Measurements from ENCODE around the gene HS3ST3A1. TPM values are rescaled to one million over a fixed set of nuclear protein-coding genes. Genes with fewer than 3 reads are reported as not detected.

Gene HS3ST3A1
- total and polyA plus RNA-seq, 4 experiments from 2014 or later = 1.8 to 4.4 (median 3.1) TPM

- peaks cover 4 to 18% of the 10 kb centered on the region in 2 donors for H3K27me3 Mint-ChIP-seq
Measured at GRCh38 chr17:13546851-13547250, 54.9 kb downstream of the HS3ST3A1 start.

DNA sequence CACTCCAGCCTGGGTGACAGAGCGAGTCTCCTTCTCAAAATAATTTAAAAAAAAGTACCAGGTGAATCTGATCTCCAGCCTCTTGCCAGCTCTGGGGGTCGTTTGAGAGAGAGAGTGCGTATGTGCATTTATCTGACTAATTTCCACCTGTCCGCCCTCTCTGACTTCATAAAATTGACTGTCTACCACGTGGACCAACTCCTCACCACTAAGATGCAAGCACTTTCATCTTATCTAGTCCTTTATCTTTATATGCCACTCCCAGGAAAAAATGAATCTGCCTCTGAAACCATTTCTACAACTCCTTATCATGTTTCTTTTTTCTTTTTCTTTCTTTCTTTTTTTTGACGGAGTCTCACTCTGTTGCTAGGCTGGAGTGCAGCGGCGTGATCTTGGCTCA, 55.8 kb downstream of the HS3ST3A1 start:
- Mint-ChIP-seq H3K36me3 (no peaks in the 10 kb centered on the region), H3K27me3 (peaks cover 8 to 18% of the 10 kb centered on the region in 2 donors), H3K4me3 (no peak overlapping the region), H3K27ac (no peak overlapping the region), H3K4me1 (no peaks in the 10 kb centered on the region), H3K9me3 (peaks cover 0 to 8% (median 3%) of the 10 kb centered on the region in 8 donors)
- Histone ChIP-seq H3K27me3 (ENCODE audit: insufficient read depth, low read length) (no peaks in the 10 kb centered on the region), H3K4me1 (ENCODE audit: insufficient read depth, low read length) (no peaks in the 10 kb centered on the region), H3K27ac (ENCODE audit: low read depth, low read length) (no peak overlapping the region), H3K4me3 (ENCODE audit: low read length in 2 of 2) (no peak overlapping the region), H3K9me3 (ENCODE audit: control insufficient read depth in 1 of 2, low read length in 2 of 2) (no peaks in the 10 kb centered on the region), H3K36me3 (ENCODE audit: insufficient read depth, low read length) (no peaks in the 10 kb centered on the region)
- intact Hi-C loops (cut with micrococcal nuclease) = no loop called here
- POLR2A ChIA-PET (ENCODE audit: partially characterized antibody) = no interaction called here
- CTCF ChIA-PET (ENCODE audit: partially characterized antibody) = no interaction called here
- DNase-seq = no peak

More at GRCh38 chr17:13546851-13547250, 54.9 kb downstream of the HS3ST3A1 start:
- Histone ChIP-seq H3K4me1 (ENCODE audit: insufficient read depth, low read length) (no peaks in the 10 kb centered on the region), H3K36me3 (ENCODE audit: insufficient read depth, low read length) (no peaks in the 10 kb centered on the region), H3K27me3 (ENCODE audit: insufficient read depth, low read length) (no peaks in the 10 kb centered on the region), H3K9me3 (ENCODE audit: control insufficient read depth in 1 of 2, low read length in 2 of 2) (no peaks in the 10 kb centered on the region), H3K4me3 (ENCODE audit: low read length in 2 of 2) (no peak overlapping the region), H3K27ac (ENCODE audit: low read depth, low read length) (no peak overlapping the region)
- Mint-ChIP-seq H3K9me3 (peaks cover 0 to 11% (median 3%) of the 10 kb centered on the region in 8 donors), H3K4me3 (no peak overlapping the region), H3K27ac (no peak overlapping the region), H3K4me1 (no peaks in the 10 kb centered on the region), H3K36me3 (no peaks in the 10 kb centered on the region)
- ChIA-PET CTCF (ENCODE audit: partially characterized antibody) (no interaction called here), POLR2A (ENCODE audit: partially characterized antibody) (no interaction called here)
- intact Hi-C loops (cut with micrococcal nuclease) = no loop called here
- DNase-seq = no peak

GRCh38 chr17:13544765-13545164, 57.0 kb downstream of the HS3ST3A1 start:
- Histone ChIP-seq H3K27ac (ENCODE audit: low read depth, low read length) (no peak overlapping the region), H3K27me3 (ENCODE audit: insufficient read depth, low read length) (no peaks in the 10 kb centered on the region), H3K36me3 (ENCODE audit: insufficient read depth, low read length) (no peaks in the 10 kb centered on the region), H3K9me3 (ENCODE audit: control insufficient read depth in 1 of 2, low read length in 2 of 2) (no peaks in the 10 kb centered on the region), H3K4me3 (ENCODE audit: low read length in 2 of 2) (no peak overlapping the region), H3K4me1 (ENCODE audit: insufficient read depth, low read length) (no peaks in the 10 kb centered on the region)
- ChIA-PET POLR2A (ENCODE audit: partially characterized antibody) (no interaction called here), CTCF (ENCODE audit: partially characterized antibody) (no interaction called here)
- H3K27ac Mint-ChIP-seq = no peak overlapping the region
- no peak for DNase-seq
- H3K9me3 Mint-ChIP-seq = peaks cover 0 to 8% (median 0%) of the 10 kb centered on the region in 8 donors
- H3K4me3 Mint-ChIP-seq = no peak overlapping the region
- no peaks in the 10 kb centered on the region for H3K4me1 Mint-ChIP-seq
- peaks cover 6 to 15% of the 10 kb centered on the region in 2 donors for H3K27me3 Mint-ChIP-seq
- H3K36me3 Mint-ChIP-seq = no peaks in the 10 kb centered on the region
- intact Hi-C loops (cut with micrococcal nuclease) = no loop called here

- no peak for DNase-seq
- Histone ChIP-seq H3K27me3 (ENCODE audit: insufficient read depth, low read length) (no peaks in the 10 kb centered on the region), H3K4me3 (ENCODE audit: low read length in 2 of 2) (no peak overlapping the region), H3K9me3 (ENCODE audit: control insufficient read depth in 1 of 2, low read length in 2 of 2) (no peaks in the 10 kb centered on the region), H3K27ac (ENCODE audit: low read depth, low read length) (no peak overlapping the region), H3K36me3 (ENCODE audit: insufficient read depth, low read length) (no peaks in the 10 kb centered on the region), H3K4me1 (ENCODE audit: insufficient read depth, low read length) (no peaks in the 10 kb centered on the region)
- Mint-ChIP-seq H3K9me3 (peaks cover 0 to 6% (median 0%) of the 10 kb centered on the region in 8 donors), H3K4me1 (no peaks in the 10 kb centered on the region), H3K27ac (no peak overlapping the region), H3K27me3 (peaks cover 8 to 11% of the 10 kb centered on the region in 2 donors), H3K4me3 (no peak overlapping the region), H3K36me3 (no peaks in the 10 kb centered on the region)
- ChIA-PET CTCF (ENCODE audit: partially characterized antibody) (no interaction called here), POLR2A (ENCODE audit: partially characterized antibody) (no interaction called here)
- intact Hi-C loops (cut with micrococcal nuclease) = no loop called here
Measured at GRCh38 chr17:13544292-13544691, 57.4 kb downstream of the HS3ST3A1 start.

DNA sequence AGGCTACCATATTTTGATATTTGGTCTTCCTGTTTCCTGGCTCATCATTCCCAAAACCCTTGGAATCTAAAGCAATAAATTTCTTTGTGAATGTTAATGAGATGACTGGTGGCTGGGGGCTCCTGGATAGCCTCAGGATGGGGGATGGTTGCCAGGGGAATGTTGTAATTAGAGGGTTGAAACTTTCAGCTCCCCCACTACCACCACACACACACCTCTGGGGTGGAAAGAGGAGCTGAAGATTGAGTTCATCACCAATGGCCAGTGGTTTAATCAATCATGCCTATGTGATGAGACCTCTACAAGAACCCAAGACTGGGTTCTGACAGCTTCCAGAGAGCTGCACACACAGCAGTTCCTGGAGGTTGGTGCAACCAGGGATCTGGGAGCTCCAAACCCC, 59.1 kb downstream of the HS3ST3A1 start:
- no peaks in the 10 kb centered on the region for H3K9me3 ChIP-seq (ENCODE audit: control insufficient read depth in 1 of 2, low read length in 2 of 2)

GRCh38 chr17:13541032-13541480, 60.7 kb downstream of the HS3ST3A1 start:
- Histone ChIP-seq H3K4me3 (ENCODE audit: low read length in 2 of 2) (no peak overlapping the region), H3K9me3 (ENCODE audit: control insufficient read depth in 1 of 2, low read length in 2 of 2) (no peaks in the 10 kb centered on the region), H3K27me3 (ENCODE audit: insufficient read depth, low read length) (no peaks in the 10 kb centered on the region), H3K4me1 (ENCODE audit: insufficient read depth, low read length) (no peaks in the 10 kb centered on the region), H3K27ac (ENCODE audit: low read depth, low read length) (no peak overlapping the region), H3K36me3 (ENCODE audit: insufficient read depth, low read length) (no peaks in the 10 kb centered on the region)
- peaks cover 13 to 14% of the 10 kb centered on the region in 2 donors for H3K27me3 Mint-ChIP-seq
- H3K4me1 Mint-ChIP-seq = no peaks in the 10 kb centered on the region
- H3K36me3 Mint-ChIP-seq = no peaks in the 10 kb centered on the region
- no peak for DNase-seq
- CTCF ChIA-PET (ENCODE audit: partially characterized antibody) = no interaction called here
- H3K9me3 Mint-ChIP-seq = peaks cover 0 to 6% (median 1%) of the 10 kb centered on the region in 8 donors
- POLR2A ChIA-PET (ENCODE audit: partially characterized antibody) = no interaction called here
- intact Hi-C loops (cut with micrococcal nuclease) = no loop called here
- no peak overlapping the region for H3K27ac Mint-ChIP-seq
- no peak overlapping the region for H3K4me3 Mint-ChIP-seq

More for the DNA sequence above, 59.1 kb downstream of the HS3ST3A1 start:
- Histone ChIP-seq H3K36me3 (ENCODE audit: insufficient read depth, low read length) (no peaks in the 10 kb centered on the region), H3K27ac (ENCODE audit: low read depth, low read length) (no peak overlapping the region), H3K4me3 (ENCODE audit: low read length in 2 of 2) (no peak overlapping the region), H3K4me1 (ENCODE audit: insufficient read depth, low read length) (no peaks in the 10 kb centered on the region), H3K27me3 (ENCODE audit: insufficient read depth, low read length) (no peaks in the 10 kb centered on the region)
- H3K36me3 Mint-ChIP-seq = no peaks in the 10 kb centered on the region
- intact Hi-C loops (cut with micrococcal nuclease) = no loop called here
- H3K9me3 Mint-ChIP-seq = peaks cover 0 to 3% (median 0%) of the 10 kb centered on the region in 8 donors
- CTCF ChIA-PET (ENCODE audit: partially characterized antibody) = no interaction called here
- no peak overlapping the region for H3K4me3 Mint-ChIP-seq
- DNase-seq = no peak
- peaks cover 10 to 13% of the 10 kb centered on the region in 2 donors for H3K27me3 Mint-ChIP-seq
- no peaks in the 10 kb centered on the region for H3K4me1 Mint-ChIP-seq
- POLR2A ChIA-PET (ENCODE audit: partially characterized antibody) = no interaction called here
- H3K27ac Mint-ChIP-seq = no peak overlapping the region

- ChIA-PET CTCF (ENCODE audit: partially characterized antibody) (no interaction called here), POLR2A (ENCODE audit: partially characterized antibody) (no interaction called here)
- Histone ChIP-seq H3K4me1 (ENCODE audit: insufficient read depth, low read length) (no peaks in the 10 kb centered on the region), H3K27ac (ENCODE audit: low read depth, low read length) (no peak overlapping the region), H3K9me3 (ENCODE audit: control insufficient read depth in 1 of 2, low read length in 2 of 2) (no peaks in the 10 kb centered on the region), H3K4me3 (ENCODE audit: low read length in 2 of 2) (no peak overlapping the region), H3K27me3 (ENCODE audit: insufficient read depth, low read length) (no peaks in the 10 kb centered on the region), H3K36me3 (ENCODE audit: insufficient read depth, low read length) (no peaks in the 10 kb centered on the region)
- no peak overlapping the region for H3K4me3 Mint-ChIP-seq
- no peaks in the 10 kb centered on the region for H3K36me3 Mint-ChIP-seq
- no peaks in the 10 kb centered on the region for H3K4me1 Mint-ChIP-seq
- peaks cover 0 to 6% (median 1%) of the 10 kb centered on the region in 8 donors for H3K9me3 Mint-ChIP-seq
- no peak for DNase-seq
- H3K27me3 Mint-ChIP-seq = peaks cover 13 to 14% of the 10 kb centered on the region in 2 donors
- H3K27ac Mint-ChIP-seq = no peak overlapping the region
- intact Hi-C loops (cut with micrococcal nuclease) = no loop called here
Measured at GRCh38 chr17:13540546-13540945, 61.2 kb downstream of the HS3ST3A1 start.

DNA sequence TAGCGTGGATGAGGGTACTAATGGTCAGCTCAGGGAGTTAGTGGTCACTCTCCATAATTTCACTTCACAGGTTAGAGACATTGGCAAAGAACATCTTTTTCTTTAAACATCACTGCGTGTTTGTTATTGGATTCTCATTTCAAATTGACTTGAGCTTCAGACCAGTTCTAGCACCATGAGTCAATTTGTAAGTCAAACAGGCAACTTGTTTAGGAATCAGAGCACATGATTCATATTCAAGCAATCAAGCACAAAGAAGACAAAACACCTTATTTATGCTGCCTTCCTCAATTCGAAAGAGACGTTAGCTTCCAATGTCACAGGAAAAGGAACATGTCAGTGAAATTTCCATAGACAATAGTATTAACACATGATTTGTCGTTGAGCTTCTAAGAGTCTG, 62.3 kb downstream of the HS3ST3A1 start:
- H3K4me1 Mint-ChIP-seq = no peaks in the 10 kb centered on the region
- Histone ChIP-seq H3K4me3 (ENCODE audit: low read length in 2 of 2) (no peak overlapping the region), H3K27me3 (ENCODE audit: insufficient read depth, low read length) (no peaks in the 10 kb centered on the region), H3K4me1 (ENCODE audit: insufficient read depth, low read length) (no peaks in the 10 kb centered on the region), H3K27ac (ENCODE audit: low read depth, low read length) (no peak overlapping the region), H3K36me3 (ENCODE audit: insufficient read depth, low read length) (no peaks in the 10 kb centered on the region), H3K9me3 (ENCODE audit: control insufficient read depth in 1 of 2, low read length in 2 of 2) (no peaks in the 10 kb centered on the region)
- intact Hi-C loops (cut with micrococcal nuclease) = no loop called here
- CTCF ChIA-PET (ENCODE audit: partially characterized antibody) = no interaction called here
- no peaks in the 10 kb centered on the region for H3K36me3 Mint-ChIP-seq
- DNase-seq = no peak
- H3K27ac Mint-ChIP-seq = no peak overlapping the region
- H3K9me3 Mint-ChIP-seq = peaks cover 0 to 10% (median 2%) of the 10 kb centered on the region in 8 donors
- H3K27me3 Mint-ChIP-seq = peaks cover 9 to 12% of the 10 kb centered on the region in 2 donors
- POLR2A ChIA-PET (ENCODE audit: partially characterized antibody) = no interaction called here
- no peak overlapping the region for H3K4me3 Mint-ChIP-seq

All from CD4-positive, alpha-beta memory T cell (primary cell).